OCI-LY7 (cell line): ENCODE results near the gene TNFAIP8L1.
A peak's percentile ranks its signal among the peaks of the same experiment; 100 is the strongest.

Source experiments
- CTCF ChIP-seq: fragments of 200-600 bp; sonication (generic); conservative IDR thresholded peaks from 2 replicates; pipeline ENCODE4 v1.5.1; 2014; ENCODE audit warnings: mild to moderate bottlenecking, antibody characterized with exemption, low read length, moderate library complexity, mixed read lengths
- EZH2phosphoT487 ChIP-seq: fragments of 200-600 bp; sonication (generic); IDR thresholded peaks from 2 replicates; pipeline ENCODE4 v1.6.1; 2018; ENCODE audit warnings: low read depth, borderline replicate concordance, mild to moderate bottlenecking, mixed run types, antibody characterized with exemption, low read length, moderate library complexity, mixed read lengths

- 0 out of 2 replicates have a peak, but pooled peaks have one; percentile 24 for TF ChIP-seq CTCF
- TF ChIP-seq EZH2phosphoT487, result no peak
These were observed 15.4 kb downstream of the TNFAIP8L1 start for GRCh38 chr19:4654437-4655361.
